Measurements from ENCODE around the gene STRA8.

STRA8 gene

GRCh38 chr7:135233570-135233969 lies at the start of gene STRA8:
STRA8 (plus strand) TSS chr7:135233838; CDS start chr7:135240525, 6,687 bp downstream.
- DNase-seq (ENCODE audit: low read depth): no peak

- DNase-seq (ENCODE audit: low read depth): no peak
Observed at GRCh38 chr7:135184254-135184841, 49.3 kb upstream of the STRA8 start.

DNA sequence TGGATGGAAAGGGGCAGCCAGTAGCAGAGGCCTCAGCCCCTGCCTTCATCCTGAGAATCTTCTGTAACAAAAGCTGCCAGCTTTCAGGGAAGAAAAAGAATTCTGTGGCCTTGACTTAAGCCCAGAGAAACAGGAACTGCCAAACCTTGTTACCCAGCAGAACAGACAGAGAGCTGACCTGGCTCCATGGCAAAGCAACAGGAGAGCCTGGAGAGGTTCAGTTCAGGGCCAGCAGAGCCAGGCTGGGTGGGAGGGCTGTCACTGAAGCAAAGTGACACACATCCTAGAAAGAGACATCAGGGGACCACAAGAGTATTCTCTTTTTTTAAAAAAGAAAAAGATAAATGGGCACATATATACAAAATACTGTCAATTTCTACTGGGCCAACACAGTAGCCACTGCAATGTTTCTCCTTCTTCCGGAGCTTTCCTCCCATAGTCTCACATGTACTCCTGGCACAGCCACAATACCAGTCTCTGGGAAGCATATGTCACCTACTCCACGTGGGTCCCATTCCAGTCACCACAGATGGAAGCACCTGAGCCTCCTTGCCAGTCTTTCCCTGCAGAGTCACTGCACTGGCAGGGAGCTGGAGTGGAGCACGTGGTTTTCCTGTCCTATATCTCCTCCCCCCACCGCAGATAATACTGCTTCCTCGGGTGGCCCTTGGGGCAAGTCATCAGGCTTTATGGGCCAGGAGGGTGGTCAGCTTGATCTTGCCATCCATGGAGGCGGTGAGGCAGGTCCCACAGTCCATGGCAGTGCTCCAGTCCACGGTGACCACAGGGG lies 48.0 kb upstream of the STRA8 start:
- no peak for DNase-seq (ENCODE audit: low read depth)

DNA sequence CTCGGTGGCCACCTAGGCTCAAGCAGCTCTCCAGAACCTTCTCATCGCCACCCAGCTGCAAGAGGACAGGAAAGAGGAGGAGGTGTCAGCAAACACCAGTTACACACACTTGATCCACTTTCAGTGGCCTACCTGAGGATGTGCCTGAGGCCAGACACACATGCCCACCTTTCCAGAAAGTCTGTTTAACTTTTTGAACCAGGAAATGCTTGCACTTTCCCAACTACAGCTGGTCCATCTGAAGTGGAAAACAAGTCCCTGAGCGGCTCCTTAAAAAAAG lies 47.4 kb upstream of the STRA8 start:
- DNase-seq (ENCODE audit: low read depth): no peak

DNA sequence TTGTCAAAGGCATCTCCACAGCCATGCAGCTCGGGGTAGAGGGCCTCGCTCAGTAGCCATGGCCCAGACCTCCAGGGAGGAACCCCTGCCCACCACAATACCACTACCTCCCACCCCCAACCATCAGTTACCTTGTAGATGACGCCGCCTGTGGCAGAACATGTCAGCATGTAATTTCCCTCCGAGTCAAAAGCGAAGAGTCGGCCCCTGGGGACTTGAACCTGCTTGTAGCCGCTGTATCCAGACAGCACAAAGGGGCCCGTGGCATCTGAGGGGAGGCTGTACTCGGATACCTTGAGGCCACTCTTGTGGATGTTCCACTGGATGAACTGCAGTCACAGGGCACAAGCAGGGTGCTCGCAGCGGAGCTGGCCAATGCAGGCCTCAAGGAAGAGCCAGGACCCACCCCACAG lies 46.8 kb upstream of the STRA8 start:
- no peak for DNase-seq (ENCODE audit: low read depth)

DNA sequence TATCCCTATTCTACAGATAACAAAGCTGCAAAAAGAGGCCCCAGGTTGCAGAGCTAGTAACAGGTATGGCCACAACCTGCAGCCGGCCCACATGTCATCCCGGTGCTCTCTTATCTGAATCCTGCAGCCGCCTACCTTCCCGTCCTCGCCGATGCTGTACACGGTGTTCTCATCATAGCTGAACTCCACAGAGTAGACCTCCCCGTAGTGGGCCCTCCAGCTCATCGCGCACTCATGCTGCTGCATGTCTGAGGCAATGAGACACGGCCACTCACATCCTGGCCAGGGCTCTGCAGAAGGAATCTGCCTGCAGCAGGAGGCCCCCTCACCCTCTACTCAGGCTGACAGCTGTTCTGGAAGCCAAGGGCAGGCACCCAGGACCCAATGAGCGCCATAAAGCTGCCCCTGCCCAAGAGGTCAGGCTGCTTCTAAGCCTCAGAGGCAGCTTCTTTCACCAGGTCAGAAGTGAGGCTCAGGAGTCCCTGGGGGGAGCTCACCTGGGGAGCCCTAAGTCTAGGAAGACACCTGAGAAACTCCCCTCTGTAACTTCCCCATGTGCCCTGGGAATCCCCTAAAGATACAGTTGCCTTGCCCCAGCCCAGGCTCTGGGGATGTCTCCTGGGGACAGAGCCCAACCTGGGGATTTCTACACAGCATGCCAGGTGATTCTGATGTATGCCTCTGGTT lies 45.2 kb upstream of the STRA8 start:
- no peak for DNase-seq (ENCODE audit: low read depth)

DNA sequence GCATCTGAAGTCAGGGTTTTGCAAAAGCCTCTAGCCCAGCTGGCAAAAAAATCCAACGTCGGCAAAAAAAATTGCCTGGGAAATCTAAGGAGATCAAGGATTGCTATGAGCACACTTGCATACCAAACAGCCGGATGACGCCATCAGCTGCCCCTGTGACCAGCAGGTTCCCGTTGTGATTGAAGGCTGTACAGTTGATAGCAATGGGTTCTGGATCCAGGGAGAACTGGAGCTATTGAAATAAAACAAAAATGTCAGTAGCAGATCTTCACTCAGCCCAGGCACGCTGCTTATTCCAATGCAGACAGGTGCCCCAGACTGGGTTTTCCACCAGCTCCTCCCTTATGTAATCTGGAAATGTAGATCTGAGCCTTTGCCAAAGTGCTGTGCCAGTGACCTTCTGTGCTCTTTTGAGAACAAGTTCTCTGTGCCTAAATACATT lies 44.4 kb upstream of the STRA8 start:
- no peak for DNase-seq (ENCODE audit: low read depth)

GRCh38 chr7:135189961-135190360 lies 43.7 kb upstream of the STRA8 start:
- DNase-seq (ENCODE audit: low read depth): no peak

GRCh38 chr7:135190703-135191102 lies 42.9 kb upstream of the STRA8 start:
- no peak for DNase-seq (ENCODE audit: low read depth)

- no peak for DNase-seq (ENCODE audit: low read depth)
Observed at GRCh38 chr7:135192914-135193536, 40.6 kb upstream of the STRA8 start.

- no peak for DNase-seq (ENCODE audit: low read depth)
Observed at GRCh38 chr7:135193615-135194081, 40.0 kb upstream of the STRA8 start.

GRCh38 chr7:135194494-135195095 lies 39.0 kb upstream of the STRA8 start:
- DNase-seq (ENCODE audit: low read depth): no peak

DNA sequence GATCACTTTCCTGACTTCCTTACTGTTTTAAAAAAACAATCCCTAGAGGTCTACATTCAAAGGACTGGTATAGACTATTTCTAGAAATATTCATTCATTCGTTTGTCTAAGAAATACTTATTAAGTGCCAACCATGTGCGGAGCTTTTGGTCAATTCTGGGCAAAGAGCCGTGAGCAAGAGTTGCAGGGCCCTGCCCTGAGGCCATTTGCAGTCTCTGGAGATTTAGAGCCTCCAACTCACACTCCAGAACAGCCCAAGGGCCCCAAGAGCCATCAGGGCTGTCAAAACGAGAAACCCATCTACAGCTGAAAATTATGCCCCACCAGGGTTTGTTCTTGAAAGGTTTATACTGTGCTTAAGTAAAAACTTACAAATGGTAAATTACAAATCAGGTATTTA lies 38.5 kb upstream of the STRA8 start:
- DNase-seq (ENCODE audit: low read depth): no peak

GRCh38 chr7:135195968-135196629 lies 37.5 kb upstream of the STRA8 start:
- DNase-seq (ENCODE audit: low read depth): no peak

- DNase-seq (ENCODE audit: low read depth): no peak
Observed at GRCh38 chr7:135197343-135197742, 36.3 kb upstream of the STRA8 start.

GRCh38 chr7:135197906-135198655 lies 35.6 kb upstream of the STRA8 start:
- DNase-seq (ENCODE audit: low read depth): no peak

DNA sequence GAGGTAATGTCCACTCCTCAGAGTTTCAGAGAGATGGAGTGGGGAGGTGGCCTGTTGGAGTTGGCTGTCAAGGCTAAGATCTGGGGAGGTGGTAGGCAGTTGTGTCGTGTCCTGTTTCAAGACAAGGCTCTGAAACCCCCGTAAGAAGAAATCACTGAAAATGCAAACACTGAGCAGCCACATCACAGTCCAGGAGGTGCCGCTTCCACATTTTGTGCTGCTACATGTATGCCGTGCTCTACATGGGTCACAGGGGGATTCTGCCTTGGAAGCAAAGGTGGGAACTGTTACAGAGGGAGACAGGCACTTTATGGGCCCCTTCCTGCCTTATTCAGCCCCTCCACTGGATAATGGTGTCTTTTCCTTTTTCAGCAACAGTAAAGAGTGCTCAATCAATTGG lies 34.2 kb upstream of the STRA8 start:
- DNase-seq (ENCODE audit: low read depth): no peak

DNA sequence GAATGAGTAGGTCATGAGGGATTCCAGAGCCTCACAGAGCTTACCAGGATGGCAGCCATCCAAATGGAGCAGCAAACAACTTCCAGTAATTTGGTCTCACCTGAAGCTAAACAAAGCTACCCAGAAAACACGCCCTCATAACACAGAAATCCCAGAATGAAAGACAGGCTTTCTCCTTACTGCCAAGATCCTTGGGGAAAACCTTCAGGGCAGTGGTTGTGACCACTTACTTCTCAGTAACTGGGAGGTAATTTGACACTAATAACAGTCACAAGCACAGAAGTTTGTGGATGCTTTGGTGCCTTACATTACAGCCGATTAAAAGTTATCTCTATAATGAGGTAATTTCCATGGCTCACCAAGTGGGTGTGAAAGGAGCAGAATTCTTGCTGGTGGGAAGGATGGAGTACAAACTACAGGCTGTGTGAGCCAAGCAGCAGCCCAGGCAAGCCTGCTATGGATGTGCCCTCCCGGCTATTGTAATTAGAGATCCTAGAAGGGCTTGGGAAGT lies 32.8 kb upstream of the STRA8 start:
- no peak for DNase-seq (ENCODE audit: low read depth)

DNA sequence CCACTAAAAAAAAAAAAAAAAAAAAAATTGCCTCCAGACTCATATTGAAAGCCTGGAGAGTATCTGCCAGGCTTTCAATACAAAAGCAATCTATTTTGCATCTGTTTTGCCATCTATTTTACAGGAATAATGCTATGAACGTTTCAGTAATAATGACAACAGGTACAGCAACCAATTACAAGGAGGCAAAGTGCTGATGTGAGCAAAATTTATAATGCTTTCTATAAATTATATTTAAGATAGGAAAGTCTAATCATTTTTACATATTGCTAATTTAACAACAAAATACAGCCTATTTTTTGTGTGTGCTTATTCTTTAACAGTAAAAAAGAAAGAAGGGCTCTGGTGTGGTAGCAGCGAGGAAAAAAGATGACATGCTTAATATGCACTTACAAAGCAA lies 32.3 kb upstream of the STRA8 start:
- no peak for DNase-seq (ENCODE audit: low read depth)

DNA sequence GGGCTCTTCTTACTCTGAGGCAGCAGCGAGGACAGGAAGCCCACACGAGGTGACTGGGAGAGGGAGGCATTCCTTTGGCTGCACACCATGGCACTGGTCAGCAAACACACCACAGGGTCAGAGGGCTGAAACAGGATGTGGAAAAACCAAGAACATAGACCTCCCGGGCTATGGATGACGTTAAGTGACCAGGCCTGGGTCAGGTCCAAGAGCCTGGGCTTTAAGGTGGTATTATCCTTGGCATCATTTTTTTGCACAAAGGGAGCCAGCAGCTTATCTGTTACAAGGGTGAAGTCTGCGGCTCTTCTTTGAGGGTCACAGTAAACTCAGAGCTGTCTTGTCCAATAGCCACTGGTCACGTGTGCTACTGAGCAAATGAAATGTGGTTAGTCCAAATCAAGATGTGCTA lies 29.3 kb upstream of the STRA8 start:
- peak; percentile 30 for DNase-seq (ENCODE audit: low read depth)

- no peak for DNase-seq (ENCODE audit: low read depth)
Observed at GRCh38 chr7:135204876-135205275, 28.8 kb upstream of the STRA8 start.
